HepG2 (cell line): Measurements from ENCODE around the gene KANSL3. TPM values are rescaled to one million over a fixed set of nuclear protein-coding genes. Genes with fewer than 3 reads are reported as not detected.

Experiments
- ATF3 ChIP-seq: sonication (generic); formaldehyde crosslinking; IDR thresholded peaks from 2 replicates; pipeline ENCODE4 v1.4.0; 2020; ENCODE audit warnings: missing genetic modification reagents
- CENPBD1 ChIP-seq: sonication (generic); formaldehyde crosslinking; IDR thresholded peaks from 2 replicates; pipeline ENCODE4 v1.8.0; 2022; ENCODE audit warnings: missing genetic modification reagents, low read depth, mild to moderate bottlenecking, borderline replicate concordance
- FOSL2 ChIP-seq: sonication (generic); formaldehyde crosslinking; IDR thresholded peaks from 2 replicates; pipeline ENCODE4 v1.4.0; 2020; ENCODE audit warnings: missing genetic modification reagents
- NCOA2 ChIP-seq: sonication (generic); formaldehyde crosslinking; IDR thresholded peaks from 2 replicates; pipeline ENCODE4 v1.8.0; 2022; ENCODE audit warnings: inconsistent platforms
- NFE2L1 ChIP-seq: sonication (generic); formaldehyde crosslinking; IDR thresholded peaks from 2 replicates; pipeline ENCODE4 v1.4.0; 2020; ENCODE audit warnings: missing genetic modification reagents, mild to moderate bottlenecking, borderline replicate concordance
- POGK ChIP-seq: sonication (generic); formaldehyde crosslinking; conservative IDR thresholded peaks from 2 replicates; pipeline ENCODE4 v1.8.0; 2022; ENCODE audit warnings: mild to moderate bottlenecking, moderate library complexity, missing genetic modification reagents
- RAD51 ChIP-seq: fragments of 450-650 bp; IDR thresholded peaks from 2 replicates; pipeline ENCODE4 v1.6.1; 2016; ENCODE audit warnings: borderline replicate concordance
- RELA ChIP-seq: sonication (generic); formaldehyde crosslinking; IDR thresholded peaks from 2 replicates; pipeline ENCODE4 v1.4.0; 2020; ENCODE audit warnings: missing genetic modification reagents
- REPIN1 ChIP-seq: sonication (generic); formaldehyde crosslinking; IDR thresholded peaks from 2 replicates; pipeline ENCODE4 v1.8.0; 2022; ENCODE audit warnings: missing genetic modification reagents, low read depth, mild to moderate bottlenecking, borderline replicate concordance
- SNAI1 ChIP-seq: sonication (generic); formaldehyde crosslinking; IDR thresholded peaks from 2 replicates; pipeline ENCODE4 v1.5.0; 2020; ENCODE audit warnings: mild to moderate bottlenecking, missing genetic modification reagents, borderline replicate concordance
- SP2 ChIP-seq: sonication (generic); formaldehyde crosslinking; IDR thresholded peaks from 2 replicates; pipeline ENCODE4 v1.5.1; 2020; ENCODE audit warnings: mild to moderate bottlenecking, missing genetic modification reagents
- ZNF136 ChIP-seq: sonication (generic); formaldehyde crosslinking; IDR thresholded peaks from 2 replicates; pipeline ENCODE4 v1.8.1; 2022; ENCODE audit warnings: low read depth, mild to moderate bottlenecking, moderate library complexity, missing genetic modification reagents
- ZNF292 ChIP-seq: sonication (generic); formaldehyde crosslinking; IDR thresholded peaks from 2 replicates; pipeline ENCODE4 v1.8.1; 2022; ENCODE audit warnings: mild to moderate bottlenecking, low read depth, missing genetic modification reagents, borderline replicate concordance
- ZNF383 ChIP-seq: sonication (generic); formaldehyde crosslinking; IDR thresholded peaks from 2 replicates; pipeline ENCODE4 v1.4.0; 2020; ENCODE audit warnings: missing genetic modification reagents, mild to moderate bottlenecking, borderline replicate concordance
- ZNF460 ChIP-seq: sonication (generic); formaldehyde crosslinking; IDR thresholded peaks from 2 replicates; pipeline ENCODE4 v1.5.1; 2020; ENCODE audit warnings: missing genetic modification reagents, mild to moderate bottlenecking, borderline replicate concordance
- ZNF557 ChIP-seq: sonication (generic); formaldehyde crosslinking; IDR thresholded peaks from 2 replicates; pipeline ENCODE4 v1.4.0; 2020; ENCODE audit warnings: missing genetic modification reagents
- ZNF609 ChIP-seq: sonication (generic); formaldehyde crosslinking; IDR thresholded peaks from 2 replicates; pipeline ENCODE4 v1.4.0; 2020; ENCODE audit warnings: mild to moderate bottlenecking, missing genetic modification reagents, borderline replicate concordance
- ZNF652 ChIP-seq: IDR thresholded peaks from 2 replicates; pipeline ENCODE4 v1.6.1; 2016; ENCODE audit warnings: low read depth, borderline replicate concordance
- ZSCAN30 ChIP-seq: sonication (generic); formaldehyde crosslinking; IDR thresholded peaks from 2 replicates; pipeline ENCODE4 v1.5.0; 2020; ENCODE audit warnings: mild to moderate bottlenecking, missing genetic modification reagents
- polyA plus RNA-seq, 8 experiments: library from polyadenylated mRNA; depleted of rRNA in 3 of 8; stranded (reverse) in 7 of 8; unstranded in 1 of 8; fragments of >200 nt; fragmentation: Illumina TruSeq in 4 of 8; extraction: Trizol in 4 of 8; gene quantifications; 2 replicates each; pipeline versions ENCODE4 v1.2.1 to v1.2.3, GENCODE V29; 2011 to 2016; ENCODE audit warnings: low read depth in 4 of 8, missing spikeins in 1 of 8, mixed read lengths in 1 of 8; ENCODE audit not compliant: insufficient read depth in 1 of 8
- total RNA-seq, 5 experiments: library from RNA; depleted of rRNA; stranded (reverse); fragments of >200 nt; fragmentation: Illumina TruSeq; extraction: Trizol; gene quantifications; 2 replicates each; pipeline ENCODE4 v1.2.3, GENCODE V29; 2016; ENCODE audit warnings: low read depth in 1 of 5

The KANSL3 gene
- total and polyA plus RNA-seq, 2 of the 13 experiments (the other 11 are each of a cell fraction or from before 2014, with no cell fraction given), result 20.8 to 37.3 TPM

GRCh38 chr2:96549967-96550786 lies 87.9 kb downstream of the KANSL3 start (continued):
- TF ChIP-seq SP2 (CRISPR knock-in tag) (no peak; the same call in 1 of the 2 replicates), ZNF460 (CRISPR knock-in tag) (no peak), RAD51 (no peak), FOSL2 (CRISPR knock-in tag) (peak; percentile 56), CENPBD1 (no peak), POGK (CRISPR knock-in tag) (peak; percentile 95), NCOA2 (CRISPR knock-in tag) (peak; percentile 51; the same call in 1 of the 2 replicates), ZNF557 (no peak), ZNF609 (0 out of 2 replicates have a peak, but pooled peaks have one; percentile 7), NFE2L1 (CRISPR knock-in tag) (no peak), ZSCAN30 (CRISPR knock-in tag) (peak; percentile 86; the same call in 1 of the 2 replicates), ZNF136 (CRISPR knock-in tag) (peak; percentile 87; the same call in 1 of the 2 replicates), ZNF652 (no peak), REPIN1 (CRISPR knock-in tag) (peak; percentile 98), ZNF292 (peak; percentile 76; the same call in 1 of the 2 replicates), SNAI1 (CRISPR knock-in tag) (peak; percentile 54), ZNF383 (CRISPR knock-in tag) (no peak; the same call in 1 of the 2 replicates), ATF3 (CRISPR knock-in tag) (peak; percentile 52; the same call in 1 of the 2 replicates), RELA (CRISPR knock-in tag) (peak; percentile 71)
